ENCODE results near the gene SH2D1B.

- TF ChIP-seq, protein P1, sequence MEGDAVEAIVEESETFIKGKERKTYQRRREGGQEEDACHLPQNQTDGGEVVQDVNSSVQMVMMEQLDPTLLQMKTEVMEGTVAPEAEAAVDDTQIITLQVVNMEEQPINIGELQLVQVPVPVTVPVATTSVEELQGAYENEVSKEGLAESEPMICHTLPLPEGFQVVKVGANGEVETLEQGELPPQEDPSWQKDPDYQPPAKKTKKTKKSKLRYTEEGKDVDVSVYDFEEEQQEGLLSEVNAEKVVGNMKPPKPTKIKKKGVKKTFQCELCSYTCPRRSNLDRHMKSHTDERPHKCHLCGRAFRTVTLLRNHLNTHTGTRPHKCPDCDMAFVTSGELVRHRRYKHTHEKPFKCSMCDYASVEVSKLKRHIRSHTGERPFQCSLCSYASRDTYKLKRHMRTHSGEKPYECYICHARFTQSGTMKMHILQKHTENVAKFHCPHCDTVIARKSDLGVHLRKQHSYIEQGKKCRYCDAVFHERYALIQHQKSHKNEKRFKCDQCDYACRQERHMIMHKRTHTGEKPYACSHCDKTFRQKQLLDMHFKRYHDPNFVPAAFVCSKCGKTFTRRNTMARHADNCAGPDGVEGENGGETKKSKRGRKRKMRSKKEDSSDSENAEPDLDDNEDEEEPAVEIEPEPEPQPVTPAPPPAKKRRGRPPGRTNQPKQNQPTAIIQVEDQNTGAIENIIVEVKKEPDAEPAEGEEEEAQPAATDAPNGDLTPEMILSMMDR (IDR thresholded peaks at IDR 0.05): no peak
- no peak for TF ChIP-seq POLR2A (IDR thresholded peaks at IDR 0.05)
These were observed 8.2 kb upstream of the SH2D1B start for GRCh38 chr1:162420120-162420519.

Data from Peyer's patch (tissue), 4 donors.